MCF 10A (cell line): ENCODE results near the gene OPTC. TPM values are rescaled to one million over a fixed set of nuclear protein-coding genes. Genes with fewer than 3 reads are reported as not detected.

Experiments used
- BruUV-seq: library from RNA; stranded (reverse); fragments of 400-500 nt; replicated peaks from 2 replicates; lab custom pipeline; 2021; lab: Mats Ljungman, UMichigan
- CTCF ChIA-PET: fragments of 300-600 bp; sonication (Branson Sonifier 250); formaldehyde crosslinking; extraction: SDS; loops from one replicate; lab custom pipeline; 2021; ENCODE audit warnings: antibody characterized with exemption, inconsistent platforms; lab: Yijun Ruan, JAX
- POLR2A ChIA-PET: fragments of 300-600, 350-650 bp; sonication (Branson Sonifier 250); formaldehyde crosslinking; extraction: SDS; loops from one replicate; lab custom pipeline; 2020; ENCODE audit warnings: antibody characterized with exemption, inconsistent platforms; lab: Yijun Ruan, JAX
- DNase-seq: peaks from one replicate; pipeline ENCODE4 v3.0.0-alpha.2; 2018; ENCODE audit not compliant: unreplicated experiment
- H3K27ac Mint-ChIP-seq: one replicate; pipeline ENCODE4 v1.8.0; 2022; ENCODE audit warnings: mild to moderate bottlenecking, low read depth, mixed read lengths; ENCODE audit not compliant: unreplicated experiment
- H3K27me3 Mint-ChIP-seq: one replicate; pipeline ENCODE4 v1.8.0; 2022; ENCODE audit warnings: mixed read lengths; ENCODE audit not compliant: insufficient read depth, unreplicated experiment
- H3K36me3 Mint-ChIP-seq: one replicate; pipeline ENCODE4 v1.8.0; 2022; ENCODE audit warnings: mild to moderate bottlenecking, moderate library complexity, mixed read lengths; ENCODE audit not compliant: insufficient read depth, unreplicated experiment
- H3K4me1 Mint-ChIP-seq: one replicate; pipeline ENCODE4 v1.8.0; 2022; ENCODE audit warnings: mixed read lengths; ENCODE audit not compliant: insufficient read depth, unreplicated experiment
- H3K4me3 Mint-ChIP-seq: one replicate; pipeline ENCODE4 v1.8.0; 2022; ENCODE audit warnings: mild to moderate bottlenecking, moderate library complexity, mixed read lengths; ENCODE audit not compliant: unreplicated experiment
- H3K9me3 Mint-ChIP-seq: one replicate; pipeline ENCODE4 v1.8.0; 2022; ENCODE audit warnings: mixed read lengths; ENCODE audit not compliant: unreplicated experiment
- intact Hi-C: fragments of 100-400 bp; cut with micrococcal nuclease; formaldehyde crosslinking; loops from 2 replicates; pipeline ENCODE4 v1.14.1; 2022
- total RNA-seq: library from RNA; stranded (reverse); gene quantifications from 2 replicates; pipeline ENCODE4 v1.2.3, GENCODE V29; 2022
- TF ChIP-seq, protein P1 (sequence below): fragments of 200-600 bp; IDR thresholded peaks from one replicate; pipeline ENCODE4 v1.8.0; 2022; ENCODE audit warnings: antibody characterized with exemption, mild to moderate bottlenecking; ENCODE audit not compliant: unreplicated experiment

OPTC gene
- total RNA-seq, 1 experiment from 2014 or later: not detected

DNA sequence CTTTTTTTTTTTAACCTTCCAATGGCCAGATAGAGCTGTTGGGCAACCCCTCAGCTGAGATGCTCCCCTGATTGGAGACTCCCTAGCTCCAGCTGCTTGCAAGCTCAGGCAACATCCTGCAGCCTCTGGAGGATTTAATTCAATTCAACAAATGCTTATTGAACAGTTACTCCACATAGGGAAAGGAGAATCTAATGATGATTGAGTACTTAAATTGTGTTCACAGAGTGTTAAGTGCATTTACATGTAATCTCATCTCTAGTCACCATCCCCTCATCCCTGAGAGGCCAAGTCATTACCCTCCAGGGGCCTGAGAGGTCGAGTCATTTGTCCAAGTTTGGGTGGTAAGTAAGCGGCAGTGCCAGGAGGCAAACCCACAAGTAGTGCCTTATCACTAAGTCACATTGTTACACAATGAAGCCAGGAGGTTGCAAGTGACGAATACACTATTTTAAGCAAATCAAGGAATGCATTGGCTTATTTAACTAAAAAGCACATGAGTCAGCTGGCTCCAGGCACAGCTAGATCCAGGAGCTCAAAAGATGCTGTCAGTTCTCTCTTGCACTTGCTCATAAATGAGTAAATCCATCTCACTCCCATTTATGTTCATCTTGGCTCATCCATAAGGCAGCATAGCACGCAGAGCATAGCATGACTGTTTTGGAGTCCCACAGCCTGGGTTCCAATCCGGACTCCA, 64.3 kb downstream of the OPTC start:
- H3K4me3 Mint-ChIP-seq: no peak overlapping the region
- TF ChIP-seq, protein P1, sequence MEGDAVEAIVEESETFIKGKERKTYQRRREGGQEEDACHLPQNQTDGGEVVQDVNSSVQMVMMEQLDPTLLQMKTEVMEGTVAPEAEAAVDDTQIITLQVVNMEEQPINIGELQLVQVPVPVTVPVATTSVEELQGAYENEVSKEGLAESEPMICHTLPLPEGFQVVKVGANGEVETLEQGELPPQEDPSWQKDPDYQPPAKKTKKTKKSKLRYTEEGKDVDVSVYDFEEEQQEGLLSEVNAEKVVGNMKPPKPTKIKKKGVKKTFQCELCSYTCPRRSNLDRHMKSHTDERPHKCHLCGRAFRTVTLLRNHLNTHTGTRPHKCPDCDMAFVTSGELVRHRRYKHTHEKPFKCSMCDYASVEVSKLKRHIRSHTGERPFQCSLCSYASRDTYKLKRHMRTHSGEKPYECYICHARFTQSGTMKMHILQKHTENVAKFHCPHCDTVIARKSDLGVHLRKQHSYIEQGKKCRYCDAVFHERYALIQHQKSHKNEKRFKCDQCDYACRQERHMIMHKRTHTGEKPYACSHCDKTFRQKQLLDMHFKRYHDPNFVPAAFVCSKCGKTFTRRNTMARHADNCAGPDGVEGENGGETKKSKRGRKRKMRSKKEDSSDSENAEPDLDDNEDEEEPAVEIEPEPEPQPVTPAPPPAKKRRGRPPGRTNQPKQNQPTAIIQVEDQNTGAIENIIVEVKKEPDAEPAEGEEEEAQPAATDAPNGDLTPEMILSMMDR: no peak
- no peaks in the 10 kb centered on the region for H3K36me3 Mint-ChIP-seq
- DNase-seq: peak; percentile 99
- ChIA-PET POLR2A (interaction anchor here (0.6 to 2.8 kb wide), 24 partner anchors 9 to 212 kb away, joined by 3 to 34 read pairs (median 4); partner anchors contain the start of gene ATP2B4), CTCF (interaction anchor here (0.5 to 2.5 kb wide), 15 partner anchors 9 to 945 kb away, joined by 3 to 19 read pairs (median 4); partner anchors contain the start of gene ATP2B4)
- H3K27ac Mint-ChIP-seq: peak overlapping the region; percentile 44
- BruUV-seq: no TSS peak
- H3K4me1 Mint-ChIP-seq: peaks cover 27% of the 10 kb centered on the region
- peaks cover 7% of the 10 kb centered on the region for H3K9me3 Mint-ChIP-seq
- intact Hi-C loops: loop anchor here (1.0 to 5.0 kb wide), 4 partner anchors 24 to 134 kb away; no protein-coding TSS in a partner anchor
- no peaks in the 10 kb centered on the region for H3K27me3 Mint-ChIP-seq

Other genes starting within 250 kb of the OPTC start
- gene BTG2, start 188.6 kb upstream of the OPTC start, total RNA-seq: 39.8 and 44.4 TPM in 2 replicates
- not detected in 2 replicates for gene FMOD, start 143.0 kb upstream of the OPTC start, total RNA-seq
- gene PRELP, start 18.3 kb upstream of the OPTC start, total RNA-seq: not detected in 2 replicates
- gene ATP2B4, start 132.7 kb downstream of the OPTC start, total RNA-seq: 15.4 and 17.0 TPM in 2 replicates